Body of pancreas (tissue), 4 donors: ENCODE measurements around the gene ZSCAN22.

ENCODE experiments used
- POLR2A ChIP-seq, 3 donors: fragments of 450-650 bp; IDR thresholded peaks; one replicate each; pipeline ENCODE4 v1.6.1; 2016; ENCODE audit warnings: antibody characterized with exemption in 3 of 3, mild to moderate bottlenecking in 2 of 3
- TF ChIP-seq, protein P1 (sequence below), 7 experiments: fragments of 450-650 bp in 4 of 7; fragments of 200-600 bp in 3 of 7; sonication (generic) in 3 of 7; IDR thresholded peaks; one replicate each; pipeline ENCODE4 v1.5.1; 2016 to 2019; ENCODE audit warnings: antibody characterized with exemption in 7 of 7

DNA sequence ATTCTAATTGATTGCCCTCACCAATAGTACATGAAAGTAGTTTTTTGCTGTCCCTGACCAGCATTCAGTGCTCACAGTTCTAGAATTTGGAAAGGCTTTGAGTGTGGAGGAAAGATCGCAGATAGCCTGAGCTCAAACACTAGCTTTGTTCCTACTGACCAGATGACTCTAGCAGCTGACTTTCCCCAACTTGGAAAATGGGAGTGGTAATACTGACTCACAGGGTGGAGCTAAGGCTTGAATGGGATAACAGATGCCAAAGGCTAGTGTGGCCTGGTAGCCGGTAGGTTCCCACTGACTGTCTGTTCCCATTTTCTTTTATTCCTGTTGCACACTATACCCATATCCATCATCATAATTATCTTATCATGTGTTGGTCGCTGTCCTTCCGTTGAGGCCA lies 3.7 kb downstream of the ZSCAN22 start:
- TF ChIP-seq, protein P1, sequence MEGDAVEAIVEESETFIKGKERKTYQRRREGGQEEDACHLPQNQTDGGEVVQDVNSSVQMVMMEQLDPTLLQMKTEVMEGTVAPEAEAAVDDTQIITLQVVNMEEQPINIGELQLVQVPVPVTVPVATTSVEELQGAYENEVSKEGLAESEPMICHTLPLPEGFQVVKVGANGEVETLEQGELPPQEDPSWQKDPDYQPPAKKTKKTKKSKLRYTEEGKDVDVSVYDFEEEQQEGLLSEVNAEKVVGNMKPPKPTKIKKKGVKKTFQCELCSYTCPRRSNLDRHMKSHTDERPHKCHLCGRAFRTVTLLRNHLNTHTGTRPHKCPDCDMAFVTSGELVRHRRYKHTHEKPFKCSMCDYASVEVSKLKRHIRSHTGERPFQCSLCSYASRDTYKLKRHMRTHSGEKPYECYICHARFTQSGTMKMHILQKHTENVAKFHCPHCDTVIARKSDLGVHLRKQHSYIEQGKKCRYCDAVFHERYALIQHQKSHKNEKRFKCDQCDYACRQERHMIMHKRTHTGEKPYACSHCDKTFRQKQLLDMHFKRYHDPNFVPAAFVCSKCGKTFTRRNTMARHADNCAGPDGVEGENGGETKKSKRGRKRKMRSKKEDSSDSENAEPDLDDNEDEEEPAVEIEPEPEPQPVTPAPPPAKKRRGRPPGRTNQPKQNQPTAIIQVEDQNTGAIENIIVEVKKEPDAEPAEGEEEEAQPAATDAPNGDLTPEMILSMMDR (IDR thresholded peaks at IDR 0.05), result no peak
- TF ChIP-seq POLR2A (IDR thresholded peaks at IDR 0.05), result no peak
